GM23338 (cell line): Measurements from ENCODE around the gene FOXRED1. TPM values are rescaled to one million over a fixed set of nuclear protein-coding genes. Genes with fewer than 3 reads are reported as not detected.

Source experiments
- ATAC-seq: fragments of 200-7000 bp; cut with Tn5 transposase; 3 replicates; pipeline ENCODE4 v1.9.1; 2020
- DNase-seq: peaks from one replicate; pipeline ENCODE4 v3.0.0-alpha.2; 2015; ENCODE audit warnings: low spot score
- H2AFZ ChIP-seq: fragments of 200-600 bp; sonication (generic); 2 replicates; pipeline ENCODE4 v1.8.0; 2016; ENCODE audit warnings: antibody characterized with exemption, mild to moderate bottlenecking, moderate library complexity
- H3F3A ChIP-seq: fragments of 200-600 bp; sonication (generic); replicated peaks from 2 replicates; pipeline ENCODE4 v1.8.0; 2017; ENCODE audit warnings: antibody characterized with exemption, mixed run types, low read depth
- H3K27ac ChIP-seq: fragments of 200-600 bp; sonication (generic); 2 replicates; pipeline ENCODE4 v1.6.1; 2016; ENCODE audit warnings: low read depth
- H3K27me3 ChIP-seq: fragments of 200-600 bp; sonication (generic); 2 replicates; pipeline ENCODE4 v1.8.0; 2016; ENCODE audit warnings: mild to moderate bottlenecking, mixed run types, moderate library complexity; ENCODE audit not compliant: insufficient read depth
- H3K36me3 ChIP-seq: fragments of 200-600 bp; sonication (generic); 2 replicates; pipeline ENCODE4 v1.8.0; 2016; ENCODE audit warnings: mild to moderate bottlenecking; ENCODE audit not compliant: insufficient read depth
- H3K4me1 ChIP-seq: fragments of 200-600 bp; sonication (generic); 2 replicates; pipeline ENCODE4 v1.8.0; 2016; ENCODE audit warnings: mild to moderate bottlenecking, moderate library complexity; ENCODE audit not compliant: insufficient read depth
- H3K4me2 ChIP-seq: fragments of 200-600 bp; sonication (generic); 2 replicates; pipeline ENCODE4 v1.7.1; 2017; ENCODE audit warnings: mixed run types
- H3K4me3 ChIP-seq: fragments of 200-600 bp; sonication (generic); 2 replicates; pipeline ENCODE4 v1.6.1; 2016; ENCODE audit warnings: mixed run types
- H3K79me2 ChIP-seq: fragments of 200-600 bp; sonication (generic); replicated peaks from 2 replicates; pipeline ENCODE4 v1.8.0; 2017; ENCODE audit warnings: mild to moderate bottlenecking; ENCODE audit not compliant: insufficient read depth
- H3K9me2 ChIP-seq: fragments of 200-600 bp; sonication (generic); 2 replicates; pipeline ENCODE4 v1.8.0; 2017; ENCODE audit not compliant: insufficient read depth
- H4K20me1 ChIP-seq: fragments of 200-600 bp; sonication (generic); replicated peaks from 2 replicates; pipeline ENCODE4 v1.8.0; 2017; ENCODE audit warnings: mild to moderate bottlenecking; ENCODE audit not compliant: insufficient read depth
- H3K27ac Mint-ChIP-seq: 2 replicates; pipeline ENCODE4 v1.8.0; 2020; ENCODE audit warnings: inconsistent platforms, mild to moderate bottlenecking, moderate library complexity, mixed read lengths
- H3K27me3 Mint-ChIP-seq: 3 replicates; pipeline ENCODE4 v1.8.0; 2022; ENCODE audit warnings: low read depth, mild to moderate bottlenecking, moderate library complexity, mixed read lengths, inconsistent platforms; ENCODE audit not compliant: insufficient read depth, poor library complexity
- H3K36me3 Mint-ChIP-seq: 3 replicates; pipeline ENCODE4 v1.8.0; 2021; ENCODE audit warnings: low read depth, mild to moderate bottlenecking, inconsistent platforms, moderate library complexity, mixed read lengths
- H3K4me1 Mint-ChIP-seq: 3 replicates; pipeline ENCODE4 v1.8.0; 2020; ENCODE audit warnings: mild to moderate bottlenecking, inconsistent platforms, mixed read lengths
- H3K4me3 Mint-ChIP-seq: 3 replicates; pipeline ENCODE4 v1.8.0; 2021; ENCODE audit warnings: moderate library complexity, mild to moderate bottlenecking, inconsistent platforms, mixed read lengths
- H3K9me3 Mint-ChIP-seq: 3 replicates; pipeline ENCODE4 v1.8.0; 2020; ENCODE audit warnings: moderate library complexity, mild to moderate bottlenecking, inconsistent platforms, mixed read lengths
- CREB1 ChIP-seq: fragments of 250-450 bp; sonication (Bioruptor Pico); IDR thresholded peaks from 2 replicates; pipeline ENCODE4 v1.5.0; 2020; ENCODE audit warnings: low read depth, mild to moderate bottlenecking, moderate library complexity
- EZH2 ChIP-seq: fragments of 200-600 bp; sonication (generic); IDR thresholded peaks from one replicate; pipeline ENCODE4 v1.8.0; 2017; ENCODE audit warnings: antibody characterized with exemption, mild to moderate bottlenecking, low read depth; ENCODE audit not compliant: unreplicated experiment
- EZH2phosphoT487 ChIP-seq: fragments of 200-600 bp; sonication (generic); IDR thresholded peaks from one replicate; pipeline ENCODE4 v1.8.1; 2018; ENCODE audit warnings: antibody characterized with exemption; ENCODE audit not compliant: unreplicated experiment
- JUNB ChIP-seq: IDR thresholded peaks from one replicate; pipeline ENCODE4 v1.6.1; 2016; ENCODE audit warnings: antibody characterized with exemption; ENCODE audit not compliant: unreplicated experiment
- POLR2AphosphoS5 ChIP-seq: IDR thresholded peaks from 2 replicates; pipeline ENCODE4 v1.6.1; 2016; ENCODE audit warnings: antibody characterized with exemption, low read depth
- STAT1 ChIP-seq: IDR thresholded peaks from one replicate; pipeline ENCODE4 v1.6.1; 2016; ENCODE audit warnings: antibody characterized with exemption; ENCODE audit not compliant: unreplicated experiment
- ZNF114 ChIP-seq: fragments of 250-450 bp; sonication (Bioruptor Pico); IDR thresholded peaks from 2 replicates; pipeline ENCODE4 v1.5.0; 2020; ENCODE audit warnings: mild to moderate bottlenecking, moderate library complexity
- ZNF331 ChIP-seq: fragments of 250-450 bp; sonication (Bioruptor Pico); IDR thresholded peaks from 2 replicates; pipeline ENCODE4 v1.5.0; 2020; ENCODE audit warnings: low read depth, mild to moderate bottlenecking, moderate library complexity
- polyA plus RNA-seq: library from polyadenylated mRNA; unstranded; fragments of >200 nt; fragmentation: Nextera tagmentation; extraction: Ambion mirVana; gene quantifications from 2 replicates; pipeline ENCODE4 v1.2.1, GENCODE V29; 2016
- total RNA-seq: library from RNA; depleted of rRNA; stranded (reverse); fragments of >200 nt; shearing (Covaris generic); gene quantifications from 2 replicates; pipeline ENCODE4 v1.2.3, GENCODE V29; 2014
- TF ChIP-seq, protein P1 (sequence below): fragments of 250-450 bp; sonication (Bioruptor Pico); IDR thresholded peaks from 2 replicates; pipeline ENCODE4 v1.5.0; 2020; ENCODE audit warnings: mild to moderate bottlenecking, moderate library complexity

FOXRED1 gene
- total and polyA plus RNA-seq, 2 experiments from 2014 or later, result 25.2 to 59.2 TPM

- TF ChIP-seq, protein P1, sequence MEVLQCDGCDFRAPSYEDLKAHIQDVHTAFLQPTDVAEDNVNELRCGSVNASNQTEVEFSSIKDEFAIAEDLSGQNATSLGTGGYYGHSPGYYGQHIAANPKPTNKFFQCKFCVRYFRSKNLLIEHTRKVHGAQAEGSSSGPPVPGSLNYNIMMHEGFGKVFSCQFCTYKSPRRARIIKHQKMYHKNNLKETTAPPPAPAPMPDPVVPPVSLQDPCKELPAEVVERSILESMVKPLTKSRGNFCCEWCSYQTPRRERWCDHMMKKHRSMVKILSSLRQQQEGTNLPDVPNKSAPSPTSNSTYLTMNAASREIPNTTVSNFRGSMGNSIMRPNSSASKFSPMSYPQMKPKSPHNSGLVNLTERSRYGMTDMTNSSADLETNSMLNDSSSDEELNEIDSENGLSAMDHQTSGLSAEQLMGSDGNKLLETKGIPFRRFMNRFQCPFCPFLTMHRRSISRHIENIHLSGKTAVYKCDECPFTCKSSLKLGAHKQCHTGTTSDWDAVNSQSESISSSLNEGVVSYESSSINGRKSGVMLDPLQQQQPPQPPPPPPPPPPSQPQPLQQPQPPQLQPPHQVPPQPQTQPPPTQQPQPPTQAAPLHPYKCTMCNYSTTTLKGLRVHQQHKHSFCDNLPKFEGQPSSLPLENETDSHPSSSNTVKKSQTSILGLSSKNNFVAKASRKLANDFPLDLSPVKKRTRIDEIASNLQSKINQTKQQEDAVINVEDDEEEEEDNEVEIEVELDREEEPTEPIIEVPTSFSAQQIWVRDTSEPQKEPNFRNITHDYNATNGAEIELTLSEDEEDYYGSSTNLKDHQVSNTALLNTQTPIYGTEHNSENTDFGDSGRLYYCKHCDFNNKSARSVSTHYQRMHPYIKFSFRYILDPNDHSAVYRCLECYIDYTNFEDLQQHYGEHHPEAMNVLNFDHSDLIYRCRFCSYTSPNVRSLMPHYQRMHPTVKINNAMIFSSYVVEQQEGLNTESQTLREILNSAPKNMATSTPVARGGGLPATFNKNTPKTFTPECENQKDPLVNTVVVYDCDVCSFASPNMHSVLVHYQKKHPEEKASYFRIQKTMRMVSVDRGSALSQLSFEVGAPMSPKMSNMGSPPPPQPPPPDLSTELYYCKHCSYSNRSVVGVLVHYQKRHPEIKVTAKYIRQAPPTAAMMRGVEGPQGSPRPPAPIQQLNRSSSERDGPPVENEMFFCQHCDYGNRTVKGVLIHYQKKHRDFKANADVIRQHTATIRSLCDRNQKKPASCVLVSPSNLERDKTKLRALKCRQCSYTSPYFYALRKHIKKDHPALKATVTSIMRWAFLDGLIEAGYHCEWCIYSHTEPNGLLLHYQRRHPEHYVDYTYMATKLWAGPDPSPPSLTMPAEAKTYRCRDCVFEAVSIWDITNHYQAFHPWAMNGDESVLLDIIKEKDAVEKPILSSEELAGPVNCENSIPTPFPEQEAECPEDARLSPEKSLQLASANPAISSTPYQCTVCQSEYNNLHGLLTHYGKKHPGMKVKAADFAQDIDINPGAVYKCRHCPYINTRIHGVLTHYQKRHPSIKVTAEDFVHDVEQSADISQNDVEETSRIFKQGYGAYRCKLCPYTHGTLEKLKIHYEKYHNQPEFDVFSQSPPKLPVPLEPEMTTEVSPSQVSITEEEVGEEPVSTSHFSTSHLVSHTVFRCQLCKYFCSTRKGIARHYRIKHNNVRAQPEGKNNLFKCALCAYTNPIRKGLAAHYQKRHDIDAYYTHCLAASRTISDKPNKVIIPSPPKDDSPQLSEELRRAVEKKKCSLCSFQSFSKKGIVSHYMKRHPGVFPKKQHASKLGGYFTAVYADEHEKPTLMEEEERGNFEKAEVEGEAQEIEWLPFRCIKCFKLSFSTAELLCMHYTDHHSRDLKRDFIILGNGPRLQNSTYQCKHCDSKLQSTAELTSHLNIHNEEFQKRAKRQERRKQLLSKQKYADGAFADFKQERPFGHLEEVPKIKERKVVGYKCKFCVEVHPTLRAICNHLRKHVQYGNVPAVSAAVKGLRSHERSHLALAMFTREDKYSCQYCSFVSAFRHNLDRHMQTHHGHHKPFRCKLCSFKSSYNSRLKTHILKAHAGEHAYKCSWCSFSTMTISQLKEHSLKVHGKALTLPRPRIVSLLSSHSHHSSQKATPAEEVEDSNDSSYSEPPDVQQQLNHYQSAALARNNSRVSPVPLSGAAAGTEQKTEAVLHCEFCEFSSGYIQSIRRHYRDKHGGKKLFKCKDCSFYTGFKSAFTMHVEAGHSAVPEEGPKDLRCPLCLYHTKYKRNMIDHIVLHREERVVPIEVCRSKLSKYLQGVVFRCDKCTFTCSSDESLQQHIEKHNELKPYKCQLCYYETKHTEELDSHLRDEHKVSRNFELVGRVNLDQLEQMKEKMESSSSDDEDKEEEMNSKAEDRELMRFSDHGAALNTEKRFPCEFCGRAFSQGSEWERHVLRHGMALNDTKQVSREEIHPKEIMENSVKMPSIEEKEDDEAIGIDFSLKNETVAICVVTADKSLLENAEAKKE, result no peak
Observed at GRCh38 chr11:126219547-126219946, 49.4 kb upstream of the FOXRED1 start (continued).

DNA sequence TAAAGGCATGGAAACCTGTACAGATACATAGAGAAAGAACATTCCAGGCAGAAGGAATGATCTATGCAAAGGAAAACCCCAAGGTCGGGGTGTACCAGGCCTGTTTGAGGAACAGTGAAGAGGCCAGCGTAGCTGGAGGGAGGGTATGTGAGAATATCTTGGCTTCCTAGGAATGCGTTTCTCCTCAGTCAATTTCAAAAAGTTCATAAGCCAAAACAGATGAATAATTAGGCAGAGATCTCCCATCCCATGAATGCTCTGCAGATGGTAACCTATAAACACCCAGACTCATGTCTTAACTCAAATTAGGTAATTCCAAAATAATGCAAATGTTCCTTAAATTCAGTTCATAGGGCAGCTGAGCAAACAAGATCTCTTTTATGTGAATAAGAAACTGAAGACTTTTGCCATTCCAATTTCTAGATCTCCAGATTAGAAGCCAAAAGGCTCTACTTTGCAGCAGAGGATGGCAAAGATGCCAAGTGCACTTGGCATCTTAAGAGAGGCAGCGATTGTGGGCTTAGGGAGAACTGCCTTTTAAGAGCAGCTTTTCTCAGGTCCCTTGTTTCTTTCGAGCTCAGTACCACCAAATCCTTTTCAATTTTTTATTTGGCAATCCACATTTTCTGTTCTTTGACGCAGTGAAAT is 44.2 kb upstream of the FOXRED1 start:
- no peak for ATAC-seq
- Histone ChIP-seq H3K27ac (no peak overlapping the region), H3K4me2 (no peak overlapping the region), H3K4me1 (no peaks in the 10 kb centered on the region), H3K4me3 (no peak overlapping the region), H3K79me2 (peaks cover 92% of the 10 kb centered on the region), H3F3A (no peaks in the 10 kb centered on the region), H3K36me3 (0 out of 2 replicates have a peak, but pooled peaks cover 3% of the 10 kb centered on the region), H4K20me1 (peaks cover 16% of the 10 kb centered on the region; the same call in 1 of the 2 replicates), H2AFZ (no peak overlapping the region), H3K27me3 (no peaks in the 10 kb centered on the region), H3K9me2 (no peaks in the 10 kb centered on the region)
- DNase-seq, result no peak
- Mint-ChIP-seq H3K27me3 (peaks cover 8% of the 10 kb centered on the region), H3K4me1 (no peaks in the 10 kb centered on the region), H3K27ac (no peak overlapping the region), H3K36me3 (peaks cover 28% of the 10 kb centered on the region), H3K9me3 (peaks cover 22% of the 10 kb centered on the region), H3K4me3 (no peak overlapping the region)
- TF ChIP-seq JUNB, result no peak
- TF ChIP-seq ZNF114 (CRISPR knock-in tag), result no peak
- no peak for TF ChIP-seq POLR2AphosphoS5
- TF ChIP-seq, protein P1, result no peak
- TF ChIP-seq STAT1, result no peak
- no peak for TF ChIP-seq EZH2
- no peak for TF ChIP-seq EZH2phosphoT487
- TF ChIP-seq CREB1 (CRISPR knock-in tag), result no peak
- TF ChIP-seq ZNF331 (CRISPR knock-in tag), result no peak
